Gastroesophageal sphincter (tissue), 3 donors: ENCODE data around the gene MEIS2.

Source experiments
- CTCF ChIP-seq, 4 experiments: fragments of 200-600 bp in 2 of 4; fragments of 450-650 bp in 2 of 4; sonication (generic) in 1 of 4; IDR thresholded peaks; one replicate each; pipeline ENCODE4 v1.5.1; 2017 to 2019; ENCODE audit warnings: antibody characterized with exemption in 4 of 4, mild to moderate bottlenecking in 2 of 4, moderate library complexity in 2 of 4
- POLR2A ChIP-seq, 2 donors: fragments of 450-650 bp; IDR thresholded peaks; one replicate each; pipeline ENCODE4 v1.6.1; 2017; ENCODE audit warnings: antibody characterized with exemption in 2 of 2, mild to moderate bottlenecking in 2 of 2, moderate library complexity in 1 of 2

- no peak for TF ChIP-seq POLR2A (IDR thresholded peaks at IDR 0.05)
- no peak for TF ChIP-seq CTCF (IDR thresholded peaks at IDR 0.05)
Measured at GRCh38 chr15:37016231-37016630, 84.1 kb downstream of the MEIS2 start.
